GM12865 (cell line): ENCODE measurements around the gene NRIP3.

Source experiments
- DNase-seq: peaks from one replicate; pipeline ENCODE4 v3.0.0; 2010; ENCODE audit warnings: low read depth
- H3K4me3 ChIP-seq: 2 replicates; pipeline ENCODE4 v1.5.1; 2011; ENCODE audit warnings: mild to moderate bottlenecking, low read depth, low read length, control low read depth
- CTCF ChIP-seq: IDR thresholded peaks from 2 replicates; pipeline ENCODE4 v1.5.1; 2011; ENCODE audit warnings: low read length, control low read depth, low read depth, inconsistent platforms; ENCODE audit not compliant: insufficient read depth; ENCODE audit errors: missing control alignments

Gene NRIP3

DNA sequence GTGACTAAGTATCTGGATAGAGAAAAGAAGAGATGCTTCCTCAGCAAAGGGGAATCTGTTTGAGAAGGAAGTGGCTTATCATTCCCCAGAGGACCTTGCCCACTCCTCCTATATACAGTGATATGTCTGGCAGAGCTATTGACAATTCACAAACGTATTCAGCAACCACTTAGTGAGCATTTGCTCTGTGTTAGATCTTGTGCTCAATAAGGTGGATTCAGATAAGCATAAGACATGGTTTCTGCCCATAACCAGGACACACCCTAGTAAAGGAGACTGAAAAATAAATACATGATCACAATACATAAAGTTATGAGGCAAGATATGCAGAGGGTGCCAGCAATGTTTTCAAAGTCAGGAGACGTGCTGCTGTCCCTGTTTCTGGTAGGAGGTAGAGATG is 41.0 kb downstream of the NRIP3 start:
- H3K4me3 ChIP-seq = peak overlapping the region; percentile 73
- no peak for TF ChIP-seq CTCF
- DNase-seq = no peak

DNA sequence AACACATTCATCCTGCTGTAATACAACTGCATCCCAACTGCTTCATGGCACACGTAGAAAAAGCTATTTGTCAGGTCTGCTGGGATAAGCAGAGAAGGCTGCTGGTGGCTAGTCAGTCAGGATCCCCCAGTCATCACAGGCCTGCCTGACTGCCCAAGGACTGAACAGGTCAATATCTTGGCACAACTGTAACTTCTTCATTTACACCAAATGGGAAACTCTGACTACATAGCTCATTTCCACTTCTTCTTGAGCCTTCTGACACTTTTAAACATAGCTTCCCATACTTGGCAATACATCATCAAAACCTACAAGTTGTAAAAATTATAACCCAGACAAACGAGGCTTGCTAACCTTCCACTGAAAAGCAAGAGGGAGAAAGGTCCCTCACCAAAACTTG is 42.4 kb downstream of the NRIP3 start:
- DNase-seq = no peak
- H3K4me3 ChIP-seq = no peak overlapping the region
- no peak for TF ChIP-seq CTCF

- peak; percentile 67 for TF ChIP-seq CTCF
- peak; percentile 87 for DNase-seq
Measured at GRCh38 chr11:8959546-8960166, 44.1 kb downstream of the NRIP3 start.

DNA sequence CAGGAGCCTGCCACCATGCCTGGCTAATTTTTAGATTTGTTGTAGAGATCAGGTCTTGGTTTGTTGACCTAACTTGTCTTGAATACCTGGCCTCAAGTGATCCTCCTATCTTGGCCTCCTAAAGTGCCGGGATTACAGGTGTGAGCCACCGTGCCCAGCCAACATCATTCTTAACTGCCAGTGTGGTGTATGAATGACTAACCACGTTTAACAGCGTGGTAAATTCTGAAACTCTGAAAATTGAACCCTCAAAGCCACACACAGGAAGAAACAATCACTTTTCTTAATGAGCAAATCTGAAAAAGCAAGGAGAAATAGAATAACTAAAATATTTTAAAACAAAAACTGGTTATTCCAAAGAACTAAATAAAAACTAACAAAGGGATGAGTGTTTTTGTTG is 46.9 kb downstream of the NRIP3 start:
- no peak overlapping the region for H3K4me3 ChIP-seq
- no peak for TF ChIP-seq CTCF
- DNase-seq = no peak

More at GRCh38 chr11:8959546-8960166, 44.1 kb downstream of the NRIP3 start:
- H3K4me3 ChIP-seq = no peak overlapping the region

DNA sequence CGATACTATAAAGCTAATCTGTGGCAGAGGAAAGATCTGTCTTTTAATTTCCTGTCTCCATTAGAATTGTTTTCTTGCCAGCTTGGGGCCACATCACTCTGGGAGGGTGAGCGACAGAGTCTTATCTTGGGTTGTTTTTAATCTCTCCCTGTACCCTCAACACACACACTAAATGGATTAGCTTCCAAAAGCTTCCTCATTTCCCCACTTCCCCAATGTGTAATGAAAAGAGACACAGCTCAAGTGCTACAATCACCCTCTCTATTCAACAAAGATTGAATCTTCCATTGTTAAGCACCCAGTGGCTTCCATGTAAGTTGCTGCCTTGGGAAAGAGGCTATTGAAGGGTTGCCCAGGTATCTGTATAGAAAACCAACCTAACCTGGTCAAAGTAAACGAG is 54.9 kb downstream of the NRIP3 start:
- no peak overlapping the region for H3K4me3 ChIP-seq
- no peak for DNase-seq
- no peak for TF ChIP-seq CTCF

DNA sequence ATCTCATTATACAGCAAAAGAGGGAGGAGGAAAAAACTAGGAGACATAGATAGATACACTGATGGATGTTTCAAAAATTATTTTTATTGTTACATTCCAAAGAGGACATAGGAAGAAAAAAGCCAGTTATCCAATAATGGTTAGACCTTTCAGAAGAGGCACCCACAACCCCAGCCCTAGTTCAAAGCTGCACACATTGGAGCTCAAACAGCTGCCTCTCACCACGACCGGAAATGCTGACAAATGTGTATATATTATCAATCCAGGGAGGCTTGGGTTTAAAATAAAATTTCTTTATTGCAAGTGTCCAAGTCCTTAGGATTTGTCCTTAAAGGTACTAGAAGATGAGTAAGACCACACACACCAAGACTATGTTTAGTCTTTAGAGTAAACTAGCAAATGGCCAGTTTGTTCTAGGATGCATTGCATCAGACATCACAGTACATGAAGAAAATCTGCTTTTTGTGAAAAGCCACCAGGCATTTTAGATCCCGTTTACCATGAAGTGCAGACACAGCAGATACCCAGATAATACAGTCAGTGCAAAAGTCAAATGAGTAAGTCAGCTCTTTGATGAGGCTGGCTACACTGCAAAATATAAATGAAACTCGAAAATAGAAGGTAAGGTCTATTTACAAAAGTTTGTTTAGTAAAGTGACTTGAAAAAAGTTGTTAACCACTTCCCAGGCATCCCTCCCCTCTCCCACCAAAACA is 56.4 kb downstream of the NRIP3 start:
- H3K4me3 ChIP-seq = no peak overlapping the region
- TF ChIP-seq CTCF = no peak
- DNase-seq = no peak
